Stimulated activated naive CD4-positive, alpha-beta T cell (primary cell): ENCODE measurements around the gene CDRT4.

Source experiments
- DNase-seq, 6 experiments: peaks; one replicate each; lab custom pipeline; 2025; lab: John Stamatoyannopoulos, UW

CDRT4 gene

GRCh38 chr17:15393414-15393813 lies 74.0 kb downstream of the CDRT4 start:
- no peak for DNase-seq

GRCh38 chr17:15392326-15392741 lies 75.1 kb downstream of the CDRT4 start:
- DNase-seq, result no peak

GRCh38 chr17:15388356-15389041 lies 78.9 kb downstream of the CDRT4 start:
- DNase-seq, result no peak

- DNase-seq, result no peak
Measured at GRCh38 chr17:15386083-15386482, 81.3 kb downstream of the CDRT4 start.
